AML-193 (cell line): ENCODE measurements around the gene SLC2A4.
A peak's percentile ranks its signal among the peaks of the same experiment; 100 is the strongest.

ENCODE experiments used
- DNase-seq, 2 experiments: peaks; one replicate each; lab custom pipeline; 2025; lab: John Stamatoyannopoulos, UW

The SLC2A4 gene

DNA sequence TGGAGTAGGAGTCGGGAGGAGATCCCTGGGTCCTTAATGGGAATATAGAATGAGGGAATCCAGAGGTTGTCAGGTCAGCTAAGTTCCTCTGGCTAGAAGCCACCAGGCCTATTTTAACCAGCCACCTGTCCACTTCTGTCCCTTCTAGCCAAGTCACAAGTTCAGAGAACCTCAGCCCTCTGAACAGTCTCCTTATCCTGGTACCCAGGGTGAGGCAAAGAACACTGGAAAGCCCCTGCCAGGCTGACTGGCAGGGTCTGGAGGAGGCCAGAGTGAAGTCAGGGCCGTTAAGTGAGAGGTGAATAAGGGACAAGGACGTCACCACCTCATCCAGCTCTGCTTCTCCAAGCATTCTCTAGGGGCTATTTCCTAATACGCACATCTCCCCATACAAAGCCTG, 32.7 kb upstream of the SLC2A4 start:
- no peak for DNase-seq

DNA sequence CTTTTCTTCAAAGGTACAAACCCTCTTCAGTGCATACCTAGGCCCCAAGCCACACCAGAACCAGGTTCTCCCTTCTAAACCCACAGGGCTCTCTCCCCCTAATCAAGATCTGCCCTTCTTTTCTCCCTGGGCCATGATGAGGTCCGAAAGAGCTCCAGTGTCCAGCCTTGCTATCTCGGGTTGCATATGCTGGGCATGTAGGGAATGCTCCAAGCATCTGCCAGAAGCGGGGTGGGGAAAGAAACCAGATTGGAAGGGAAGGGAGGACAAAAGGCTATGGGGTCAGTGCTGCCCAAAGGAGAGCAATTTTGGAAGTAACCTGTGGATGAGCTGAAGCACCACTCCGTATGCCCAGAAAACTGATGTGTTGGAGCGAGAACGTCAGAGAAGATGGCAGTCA, 32.3 kb upstream of the SLC2A4 start:
- DNase-seq, result no peak

DNA sequence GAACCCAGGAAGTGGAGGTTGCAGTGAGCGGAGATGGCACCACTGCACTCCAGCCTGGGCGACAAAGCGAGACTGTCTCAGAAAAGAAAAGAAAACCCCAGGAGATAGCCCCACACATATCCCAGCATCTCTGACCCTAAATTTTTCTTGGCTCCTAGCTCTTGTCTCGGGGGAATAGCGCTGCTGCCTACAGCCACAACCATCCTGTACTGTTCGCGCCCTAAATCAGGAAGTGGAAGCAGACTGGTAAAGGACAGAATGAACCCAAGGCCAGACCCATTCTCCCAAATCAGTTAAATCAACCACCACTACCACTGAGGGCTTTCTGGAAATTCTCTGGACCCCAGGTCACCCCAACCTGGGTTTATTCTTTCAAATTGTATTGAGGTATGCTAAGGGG, 31.7 kb upstream of the SLC2A4 start:
- DNase-seq, result peak in 1 of 2 experiments; percentile 13

DNA sequence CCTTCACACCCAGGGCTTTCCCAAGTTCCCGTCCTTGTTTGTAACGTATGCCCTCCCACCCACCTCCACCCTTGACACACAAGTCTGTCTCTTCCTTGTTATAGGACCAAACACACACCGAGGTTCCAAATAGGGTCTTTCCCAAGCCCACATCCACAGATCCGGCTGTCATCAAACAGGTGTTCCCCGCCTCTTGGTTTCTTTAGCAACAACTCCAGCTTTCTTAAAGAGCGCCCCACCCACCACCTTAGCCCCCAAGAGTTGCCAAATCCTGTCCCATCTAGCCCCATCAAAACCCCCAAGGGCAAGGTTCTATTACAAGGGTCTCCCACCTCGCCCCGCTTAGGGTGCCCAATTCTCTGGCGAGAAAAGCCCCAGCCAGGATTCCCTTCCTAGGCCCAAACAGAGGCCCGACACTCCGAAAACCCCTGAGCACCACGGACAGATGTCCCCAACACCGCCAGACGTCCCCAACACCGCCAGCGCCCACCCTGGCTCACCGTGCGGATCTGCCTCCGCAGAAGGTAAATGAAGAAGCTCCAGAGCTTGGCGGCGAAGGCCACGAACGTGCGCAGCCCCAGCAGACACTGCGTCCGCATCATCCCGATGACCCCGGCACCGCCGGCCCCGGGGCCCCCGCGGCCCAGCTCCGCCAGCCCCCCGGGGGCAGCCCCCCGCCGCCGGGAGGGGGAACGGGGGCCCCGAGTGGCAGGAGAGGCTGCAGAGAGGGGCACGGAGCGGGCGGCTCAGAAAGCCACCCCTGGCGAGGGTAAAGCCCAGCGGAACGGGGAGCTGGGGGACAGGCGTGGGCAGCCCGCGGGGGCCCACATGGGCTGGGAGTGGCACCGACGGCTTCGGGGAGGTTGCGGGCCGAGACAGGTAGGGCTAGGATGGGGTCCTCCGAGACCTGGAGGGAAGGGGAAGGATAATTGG, 30.6 kb upstream of the SLC2A4 start:
- DNase-seq, result no peak

DNA sequence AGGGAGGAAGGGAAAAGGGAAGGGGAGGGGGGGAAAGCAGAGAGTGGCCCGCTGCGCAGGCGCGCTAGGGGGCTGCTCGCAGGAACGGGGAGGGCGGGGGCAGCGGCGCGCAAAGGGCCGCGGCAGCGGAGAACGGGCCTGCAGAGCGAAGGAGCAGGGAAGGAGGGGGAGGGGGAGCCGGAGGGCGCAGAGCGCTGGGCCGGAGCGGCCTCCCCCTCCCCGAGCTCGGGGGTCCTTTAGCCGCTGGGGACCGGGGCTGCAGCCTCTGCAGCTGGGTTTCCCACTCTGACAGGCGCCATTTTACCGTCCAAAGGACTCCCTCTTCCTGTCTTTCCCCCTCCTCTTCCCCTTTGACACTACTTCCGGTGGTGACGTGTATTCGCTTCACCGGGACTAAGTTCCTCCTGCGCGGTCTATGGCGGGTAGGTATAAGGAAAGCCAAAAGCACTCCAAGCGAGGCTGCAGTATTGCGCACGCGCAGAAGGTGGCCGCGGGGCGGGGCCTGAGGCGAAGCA, 29.8 kb upstream of the SLC2A4 start, which contains the start of gene CTDNEP1:
Gene CTDNEP1 (minus strand): TSS at position 74 of the 515 bp plus-strand sequence. CDS start 438 bp downstream, outside the sequence.
- peak; percentile 83 to 87 for DNase-seq

DNA sequence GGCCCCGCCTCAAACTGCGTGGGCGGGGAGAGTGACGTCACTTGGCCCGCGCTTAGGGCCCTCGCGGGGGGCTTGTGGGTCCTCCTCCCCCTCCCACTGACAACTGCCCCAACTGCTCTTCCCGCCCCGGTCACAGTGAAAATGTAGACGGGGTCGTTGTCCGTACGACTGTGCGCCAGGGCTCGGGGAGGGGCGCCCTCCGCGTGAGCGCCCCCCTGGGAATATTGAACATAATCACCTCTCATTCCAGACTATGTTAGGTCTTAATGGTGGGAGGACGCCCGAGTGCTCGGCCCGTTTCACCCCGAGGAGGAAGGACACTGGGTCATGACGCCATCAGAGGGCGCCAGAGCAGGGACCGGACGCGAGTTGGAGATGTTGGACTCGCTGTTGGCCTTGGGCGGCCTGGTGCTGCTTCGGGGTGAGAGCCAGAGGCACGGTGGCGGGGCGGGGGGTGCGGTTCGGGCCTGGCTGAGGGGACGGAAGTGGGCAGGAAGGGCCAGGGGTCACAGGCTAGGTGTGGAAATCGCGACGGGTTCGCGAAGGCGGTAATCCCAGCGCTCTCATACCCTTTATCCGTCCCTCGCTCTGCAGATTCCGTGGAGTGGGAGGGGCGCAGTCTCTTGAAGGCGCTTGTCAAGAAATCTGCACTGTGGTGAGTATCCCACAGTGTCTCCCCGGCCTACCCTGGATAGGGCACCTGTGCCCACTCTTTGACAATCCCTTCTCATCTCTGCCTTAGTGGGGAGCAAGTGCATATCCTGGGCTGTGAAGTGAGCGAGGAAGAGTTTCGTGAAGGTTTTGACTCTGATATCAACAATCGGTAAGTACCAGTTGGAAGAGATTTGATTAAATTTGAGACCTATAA, 29.1 kb upstream of the SLC2A4 start, which contains the start of gene ELP5:
Gene ELP5 (plus strand): TSS at position 40 of the 868 bp plus-strand sequence. CDS start 336 bp downstream, at position 376.
- DNase-seq, result peak; percentile 45 to 57

DNA sequence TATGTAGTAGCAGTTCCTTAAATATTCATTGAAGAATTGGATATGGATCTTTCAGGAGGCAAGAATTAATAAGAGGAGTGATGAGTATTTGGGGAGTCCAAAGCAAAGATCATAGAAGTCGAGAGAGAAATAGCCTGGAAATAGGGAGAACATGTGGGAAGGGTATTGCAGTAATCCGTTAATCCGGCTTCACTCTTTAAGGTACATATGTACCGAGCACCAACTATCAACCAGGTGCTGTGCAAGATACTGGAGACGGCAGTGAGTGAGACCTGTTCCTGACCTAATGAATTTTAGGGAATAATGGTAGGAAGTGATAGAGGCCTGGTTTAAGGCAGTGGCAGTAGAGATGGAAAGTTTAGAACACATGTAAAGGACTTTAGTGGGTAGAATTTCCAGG, 28.4 kb upstream of the SLC2A4 start:
- DNase-seq, result no peak

DNA sequence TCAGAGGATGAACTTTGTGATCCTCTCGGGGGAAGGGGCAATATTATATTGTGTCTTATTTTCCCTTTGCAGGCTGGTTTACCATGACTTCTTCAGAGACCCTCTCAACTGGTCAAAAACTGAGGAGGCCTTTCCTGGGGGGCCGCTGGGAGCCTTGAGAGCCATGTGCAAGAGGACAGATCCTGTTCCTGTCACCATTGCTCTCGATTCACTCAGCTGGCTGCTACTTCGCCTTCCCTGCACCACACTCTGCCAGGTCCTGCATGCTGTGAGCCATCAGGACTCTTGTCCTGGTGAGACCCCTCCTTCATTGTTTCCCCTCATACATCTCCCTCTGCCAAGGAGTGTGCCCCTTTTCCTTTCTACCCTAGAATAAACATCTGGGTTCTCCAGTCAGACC, 27.0 kb upstream of the SLC2A4 start:
- no peak for DNase-seq

DNA sequence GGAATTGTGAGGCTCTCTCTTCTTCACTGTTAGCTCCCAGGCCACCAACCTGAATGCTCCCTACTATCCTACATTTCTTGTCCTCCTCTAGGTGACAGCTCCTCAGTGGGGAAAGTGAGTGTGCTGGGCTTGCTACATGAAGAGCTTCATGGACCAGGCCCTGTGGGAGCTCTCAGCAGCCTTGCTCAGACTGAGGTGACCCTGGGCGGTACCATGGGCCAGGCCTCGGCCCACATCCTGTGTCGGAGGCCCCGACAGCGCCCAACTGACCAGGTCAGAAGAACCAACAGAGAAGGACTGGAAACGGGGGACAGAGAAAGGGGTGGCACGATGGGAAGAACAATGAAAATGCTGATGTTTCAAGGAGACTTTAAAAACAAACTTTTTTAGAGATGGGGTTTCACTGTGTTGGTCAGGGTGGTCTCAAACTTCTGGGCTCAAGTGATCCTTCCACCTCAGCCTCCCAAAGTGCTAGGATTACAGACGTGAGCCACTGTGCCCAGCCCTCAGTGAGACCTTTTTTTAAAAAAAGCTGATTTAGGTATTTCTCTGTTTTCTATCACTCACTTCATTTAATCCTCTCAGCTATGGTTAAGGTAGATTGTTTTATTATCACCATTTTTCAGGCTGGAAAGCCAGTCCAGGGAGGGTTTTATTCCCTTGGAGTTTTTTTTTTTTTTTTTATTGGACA, 24.6 kb upstream of the SLC2A4 start:
- no peak for DNase-seq

DNA sequence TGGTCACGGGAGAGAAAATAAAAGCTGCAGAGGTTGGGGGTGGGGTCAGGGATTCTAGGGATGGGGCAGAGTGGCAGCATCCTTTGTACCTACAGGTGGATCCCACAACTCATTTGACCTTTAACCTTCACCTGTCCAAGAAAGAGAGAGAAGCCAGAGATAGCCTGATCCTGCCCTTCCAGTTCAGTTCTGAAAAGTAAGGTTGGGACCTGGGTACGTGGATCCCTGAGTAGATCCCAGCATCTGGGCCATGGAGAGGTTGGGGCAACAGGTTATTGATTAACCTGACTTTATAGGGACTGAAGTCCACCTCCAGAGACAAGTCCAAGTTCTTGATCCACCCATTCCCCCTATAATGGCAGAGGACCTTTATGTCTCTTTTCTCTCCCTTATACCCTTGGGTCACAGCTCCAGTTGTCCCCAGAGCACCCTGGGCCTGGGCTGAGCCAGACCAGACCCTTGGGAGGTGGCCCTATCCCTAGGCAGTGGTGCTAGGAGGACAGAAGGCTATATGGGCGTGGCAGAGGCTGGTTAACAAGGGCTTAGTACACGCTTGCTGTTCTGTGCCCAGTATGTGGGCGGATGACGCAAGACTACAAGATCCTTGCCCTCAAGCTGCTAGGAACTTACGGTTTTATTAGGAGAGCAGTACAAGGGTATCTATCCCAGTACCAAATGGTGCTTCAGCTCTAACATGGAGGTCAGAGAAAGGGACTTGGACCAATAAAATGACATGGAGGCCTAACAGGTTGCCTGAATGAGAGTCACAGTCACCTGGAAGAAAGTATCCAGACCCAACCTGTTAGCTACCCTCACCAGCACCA, 22.6 kb upstream of the SLC2A4 start:
- peak in 1 of 2 experiments; percentile 21 for DNase-seq

DNA sequence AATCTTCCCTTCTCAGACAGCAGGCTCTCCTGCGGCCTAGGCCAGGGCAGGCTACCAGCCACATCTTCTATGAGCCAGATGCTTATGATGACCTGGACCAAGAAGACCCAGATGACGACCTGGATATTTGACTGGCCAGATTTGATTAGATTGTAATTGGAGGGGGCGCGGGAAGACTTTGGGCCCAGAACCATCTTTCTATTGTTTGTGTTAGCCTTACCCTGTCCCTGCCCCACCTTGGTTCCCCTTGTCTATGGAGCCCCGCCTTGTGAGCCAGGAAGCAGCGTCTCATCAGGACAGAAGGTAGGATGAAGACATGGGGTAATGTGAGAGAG, 22.0 kb upstream of the SLC2A4 start:
- DNase-seq, result no peak

DNA sequence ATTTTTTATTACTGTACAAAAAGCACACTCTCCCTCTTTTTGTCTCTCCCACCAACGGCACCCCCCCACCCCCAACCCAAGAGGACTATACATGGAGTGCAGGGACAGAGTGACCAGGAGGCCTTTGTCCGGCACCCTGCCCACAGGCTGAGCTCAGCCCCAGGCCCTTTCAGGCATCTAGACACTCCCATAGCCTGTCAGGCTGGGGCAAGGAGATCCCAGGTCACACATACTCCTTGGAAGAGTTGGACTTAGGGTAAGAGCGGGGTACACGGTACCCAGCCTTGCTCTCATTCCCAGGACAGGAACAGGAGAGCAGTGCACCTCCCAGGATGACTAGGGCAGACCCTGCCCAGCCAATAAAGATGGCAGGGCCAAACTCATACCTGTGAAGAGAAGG, 21.4 kb upstream of the SLC2A4 start:
- no peak for DNase-seq

DNA sequence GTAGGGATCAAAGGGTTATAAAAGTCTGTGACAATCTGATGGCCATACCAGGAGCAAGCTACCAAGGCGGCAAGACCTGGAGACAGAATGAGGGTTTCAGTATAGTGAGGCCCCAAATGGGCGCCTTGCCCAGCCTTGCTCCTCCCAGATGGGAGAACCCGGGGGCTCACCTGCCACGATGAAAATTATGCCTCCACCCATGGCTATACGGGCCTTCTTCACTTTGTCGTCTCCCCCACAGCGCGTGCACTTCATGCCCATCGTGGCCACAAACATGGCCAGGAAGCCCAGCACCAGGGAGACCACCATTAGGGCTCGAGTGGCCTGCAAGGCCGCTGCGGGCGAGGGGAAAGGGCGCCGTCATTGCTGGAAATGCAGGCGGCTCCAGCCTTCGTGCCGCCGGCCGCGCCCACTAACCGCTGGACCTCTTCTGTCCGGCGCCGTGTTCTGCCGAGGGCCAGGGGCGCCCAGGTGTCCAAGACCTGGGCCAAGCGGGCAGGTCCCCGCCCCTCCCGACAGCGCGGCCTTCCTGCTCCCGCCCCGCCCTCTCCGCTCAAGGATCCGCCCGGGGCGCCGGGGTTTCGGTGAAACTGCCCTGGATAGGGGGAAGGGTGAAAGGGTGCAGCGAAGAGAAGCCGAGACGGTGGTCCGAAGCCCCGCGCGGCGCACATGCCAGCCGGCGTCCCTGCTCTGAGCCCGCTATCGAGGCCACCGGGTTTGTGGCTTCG, 20.7 kb upstream of the SLC2A4 start:
- DNase-seq, result no peak

DNA sequence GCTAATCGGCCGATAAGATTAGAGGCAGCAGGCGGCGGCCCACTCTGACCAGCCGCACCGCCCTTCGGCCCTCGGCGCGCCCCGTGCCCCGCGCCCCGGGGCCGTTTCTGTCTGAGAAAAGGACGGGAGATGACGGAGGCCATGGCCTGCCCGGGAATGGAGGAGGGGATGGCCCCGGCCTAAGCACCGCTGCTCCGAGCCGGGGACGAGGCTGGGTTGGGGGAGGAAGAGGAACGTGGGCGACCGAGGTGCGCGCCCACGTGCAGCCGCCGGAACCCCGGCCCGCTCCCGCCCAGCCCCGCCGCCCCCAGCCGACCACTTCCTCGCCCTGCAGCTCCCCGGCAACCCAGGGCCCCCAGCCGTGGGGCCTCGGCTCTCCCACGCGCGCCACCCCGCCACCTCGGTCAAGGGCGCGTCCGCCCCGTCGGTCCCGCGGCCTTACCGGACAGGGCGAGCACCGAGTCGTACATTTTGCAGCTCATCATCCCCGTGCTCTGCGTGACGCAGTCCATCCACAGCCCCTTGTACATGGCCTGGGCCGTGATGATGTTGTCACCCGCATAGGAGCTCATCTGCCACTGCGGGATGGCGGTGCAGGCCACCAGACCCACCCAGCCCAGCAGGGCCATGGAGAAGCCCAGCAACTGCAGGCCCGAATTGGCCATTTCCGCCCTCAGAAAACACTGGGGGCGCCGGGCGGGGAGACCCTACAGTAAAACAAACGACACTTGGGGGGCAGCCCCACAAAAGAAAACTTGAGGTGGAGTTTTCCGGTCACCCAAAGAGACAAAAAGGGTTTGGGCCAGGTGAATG, 19.9 kb upstream of the SLC2A4 start:
- no peak for DNase-seq

DNA sequence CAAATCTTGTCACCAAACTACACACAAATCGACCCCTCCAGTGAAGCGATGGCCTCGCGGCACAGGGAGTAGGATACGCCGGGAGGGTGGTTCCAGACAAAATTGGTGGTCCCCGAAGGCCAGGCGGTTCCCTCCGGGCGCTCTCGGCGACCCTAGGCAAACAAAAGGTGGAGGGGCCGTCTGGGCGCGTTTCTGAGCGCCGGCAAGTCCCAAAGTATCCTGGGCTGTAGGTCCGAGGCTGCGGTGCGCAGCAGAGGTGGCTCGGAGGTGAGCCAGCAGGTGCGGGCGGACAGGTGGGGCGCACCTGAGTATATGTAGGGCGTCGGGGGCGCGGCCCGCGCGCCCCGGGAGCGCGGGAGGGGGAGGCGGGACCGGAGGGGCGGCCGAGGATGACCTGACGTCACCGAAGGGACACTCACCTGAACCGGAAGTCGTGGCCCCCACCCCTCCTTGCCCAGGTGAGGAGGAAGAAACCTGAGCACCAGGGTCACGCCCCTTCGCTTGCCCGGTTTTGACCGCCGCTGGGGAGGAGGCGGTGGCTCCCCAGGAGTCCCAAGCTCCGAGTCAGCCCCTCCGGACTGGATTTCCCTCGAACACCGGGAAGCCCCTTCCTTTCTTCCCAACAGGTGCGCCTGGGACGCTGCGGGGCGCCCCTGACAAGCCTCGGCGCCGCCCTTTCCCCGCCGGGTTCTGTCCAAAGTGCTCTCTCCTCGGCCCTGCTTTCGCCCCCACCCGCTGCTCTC, 19.2 kb upstream of the SLC2A4 start, which contains the start of gene CLDN7:
Gene CLDN7 (minus strand): TSS at position 287 of the 743 bp plus-strand sequence. CDS start 435 bp downstream, outside the sequence.
- no peak for DNase-seq

DNA sequence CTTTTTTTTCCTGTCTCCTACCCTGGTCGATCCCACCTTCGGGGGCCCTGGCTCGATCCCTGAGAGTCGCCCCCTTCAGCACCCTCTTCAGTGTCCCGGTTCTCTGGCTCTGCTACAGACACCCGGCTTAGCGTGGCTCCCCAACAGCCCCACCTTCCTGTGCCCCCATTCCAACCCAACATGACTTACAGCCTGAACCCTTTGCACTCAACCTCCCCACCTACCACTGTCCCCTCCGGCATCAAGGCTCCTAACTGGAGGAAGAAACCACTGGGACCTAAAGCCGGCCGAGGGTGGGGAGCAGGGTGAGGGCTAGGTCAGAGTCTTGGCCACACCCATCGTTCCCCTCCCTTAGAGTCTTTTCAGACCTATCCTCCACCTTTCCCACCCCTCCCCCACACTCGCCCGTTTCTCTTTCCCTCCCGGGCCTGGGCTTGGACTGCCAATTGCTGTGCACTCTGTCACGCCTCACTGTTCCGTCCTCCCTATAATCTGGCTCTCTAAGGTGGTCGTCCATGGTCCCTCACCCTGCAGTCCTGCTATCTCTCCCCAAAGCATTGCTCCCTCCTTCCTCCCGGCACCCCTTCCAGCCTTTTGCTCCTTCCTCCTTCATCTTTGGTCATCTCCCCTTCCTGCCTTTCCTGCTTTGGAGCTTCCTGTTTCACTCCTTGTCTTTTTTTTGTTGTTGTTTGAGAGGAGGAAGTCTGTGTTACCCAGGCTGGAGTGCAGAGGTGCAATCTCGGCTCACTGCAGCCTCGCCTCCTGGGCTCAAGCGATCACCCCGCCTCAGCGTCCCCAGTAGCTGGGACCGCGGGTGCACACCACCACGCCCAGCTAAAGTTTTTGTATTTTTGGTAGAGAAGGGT, 18.4 kb upstream of the SLC2A4 start:
- no peak for DNase-seq

DNA sequence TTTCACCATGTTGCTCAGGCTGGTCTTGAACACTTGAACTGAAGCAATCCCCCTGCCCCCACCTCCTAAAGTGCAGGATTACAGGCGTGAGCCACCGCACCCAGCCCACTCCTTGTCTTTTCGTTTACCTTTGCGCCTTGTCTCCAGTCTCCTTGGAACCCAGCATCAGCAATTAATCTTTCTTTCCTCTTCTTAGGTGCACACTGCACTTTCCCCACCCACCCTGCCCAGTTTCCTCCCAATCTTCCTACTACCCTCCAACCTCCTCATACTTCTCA, 17.8 kb upstream of the SLC2A4 start:
- no peak for DNase-seq

DNA sequence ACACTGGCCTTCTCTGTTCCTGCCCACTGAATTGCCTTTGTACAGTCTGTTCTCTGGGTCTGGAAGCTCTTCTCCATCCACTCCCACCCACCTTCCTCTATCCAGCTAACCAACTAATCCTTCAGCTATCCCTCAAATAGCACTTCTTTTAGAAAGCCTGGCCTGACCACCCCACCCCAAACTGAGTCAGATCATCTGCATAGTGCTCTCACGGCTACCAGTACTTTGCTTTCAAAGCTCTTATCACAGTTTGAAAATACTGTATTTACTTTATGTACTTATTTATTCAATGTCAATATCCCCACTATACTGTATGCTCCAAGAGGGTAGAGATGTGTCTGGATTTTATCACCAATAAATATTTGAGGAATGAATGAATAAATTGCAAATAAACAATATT, 14.7 kb upstream of the SLC2A4 start:
- DNase-seq, result no peak
